Stimulated activated naive CD8-positive, alpha-beta T cell treated with anti-CD3 and anti-CD28 coated beads, Interleukin-15, Interleukin-2, amounts not matched to agents 100 ng/mL and 50 ng/mL, for 24 hours (primary cell): ENCODE measurements around the gene PBOV1.

Experiments used
- H3K27ac Mint-ChIP-seq: one replicate; pipeline ENCODE4 v1.8.0; 2021; ENCODE audit warnings: mild to moderate bottlenecking, mixed read lengths
- H3K27me3 Mint-ChIP-seq: one replicate; pipeline ENCODE4 v1.8.0; 2021; ENCODE audit warnings: mixed read lengths
- H3K36me3 Mint-ChIP-seq: one replicate; pipeline ENCODE4 v1.8.0; 2021; ENCODE audit warnings: low read depth, mixed read lengths
- H3K4me1 Mint-ChIP-seq: one replicate; pipeline ENCODE4 v1.8.0; 2021; ENCODE audit warnings: low read depth, mixed read lengths
- H3K4me3 Mint-ChIP-seq: one replicate; pipeline ENCODE4 v1.8.0; 2021; ENCODE audit warnings: mild to moderate bottlenecking, mixed read lengths
- H3K9me3 Mint-ChIP-seq: one replicate; pipeline ENCODE4 v1.8.0; 2021; ENCODE audit warnings: mixed read lengths

The PBOV1 gene

GRCh38 chr6:138204303-138204702, 14.0 kb downstream of the PBOV1 start:
- Mint-ChIP-seq H3K27ac (no peak overlapping the region), H3K9me3 (no peaks in the 10 kb centered on the region), H3K4me1 (no peaks in the 10 kb centered on the region), H3K36me3 (no peaks in the 10 kb centered on the region), H3K27me3 (peaks cover 21% of the 10 kb centered on the region), H3K4me3 (no peak overlapping the region)

GRCh38 chr6:138203315-138203714, 15.0 kb downstream of the PBOV1 start:
- H3K4me1 Mint-ChIP-seq: no peaks in the 10 kb centered on the region
- no peak overlapping the region for H3K4me3 Mint-ChIP-seq
- no peaks in the 10 kb centered on the region for H3K9me3 Mint-ChIP-seq
- no peaks in the 10 kb centered on the region for H3K36me3 Mint-ChIP-seq
- H3K27ac Mint-ChIP-seq: no peak overlapping the region
- peaks cover 17% of the 10 kb centered on the region for H3K27me3 Mint-ChIP-seq

- H3K4me3 Mint-ChIP-seq: no peak overlapping the region
- H3K36me3 Mint-ChIP-seq: no peaks in the 10 kb centered on the region
- peaks cover 7% of the 10 kb centered on the region for H3K27me3 Mint-ChIP-seq
These were observed 16.5 kb downstream of the PBOV1 start for GRCh38 chr6:138201836-138202235.

GRCh38 chr6:138198430-138199091, 19.7 kb downstream of the PBOV1 start:
- Mint-ChIP-seq H3K4me1 (no peaks in the 10 kb centered on the region), H3K27ac (no peak overlapping the region), H3K9me3 (no peaks in the 10 kb centered on the region), H3K4me3 (no peak overlapping the region), H3K27me3 (peaks cover 6% of the 10 kb centered on the region), H3K36me3 (no peaks in the 10 kb centered on the region)

More at GRCh38 chr6:138201836-138202235, 16.5 kb downstream of the PBOV1 start:
- Mint-ChIP-seq H3K27ac (no peak overlapping the region), H3K4me1 (no peaks in the 10 kb centered on the region), H3K9me3 (no peaks in the 10 kb centered on the region)

- Mint-ChIP-seq H3K27ac (no peak overlapping the region), H3K4me3 (no peak overlapping the region), H3K9me3 (no peaks in the 10 kb centered on the region), H3K4me1 (no peaks in the 10 kb centered on the region), H3K36me3 (no peaks in the 10 kb centered on the region), H3K27me3 (peaks cover 3% of the 10 kb centered on the region)
These were observed 20.7 kb downstream of the PBOV1 start for GRCh38 chr6:138197570-138197969.

GRCh38 chr6:138196122-138196738, 22.1 kb downstream of the PBOV1 start:
- Mint-ChIP-seq H3K9me3 (no peaks in the 10 kb centered on the region), H3K27ac (no peak overlapping the region), H3K27me3 (peaks cover 3% of the 10 kb centered on the region), H3K36me3 (no peaks in the 10 kb centered on the region), H3K4me3 (no peak overlapping the region), H3K4me1 (no peaks in the 10 kb centered on the region)

GRCh38 chr6:138194287-138194686, 24.0 kb downstream of the PBOV1 start:
- Mint-ChIP-seq H3K27ac (no peak overlapping the region), H3K4me3 (no peak overlapping the region), H3K27me3 (peaks cover 10% of the 10 kb centered on the region), H3K4me1 (no peaks in the 10 kb centered on the region), H3K36me3 (no peaks in the 10 kb centered on the region), H3K9me3 (no peaks in the 10 kb centered on the region)

GRCh38 chr6:138188278-138188941, 29.9 kb downstream of the PBOV1 start:
- no peak overlapping the region for H3K27ac Mint-ChIP-seq
- H3K9me3 Mint-ChIP-seq: no peaks in the 10 kb centered on the region
- no peaks in the 10 kb centered on the region for H3K4me1 Mint-ChIP-seq
- peaks cover 24% of the 10 kb centered on the region for H3K27me3 Mint-ChIP-seq
- H3K36me3 Mint-ChIP-seq: no peaks in the 10 kb centered on the region
- no peak overlapping the region for H3K4me3 Mint-ChIP-seq

GRCh38 chr6:138187156-138187555, 31.1 kb downstream of the PBOV1 start:
- no peaks in the 10 kb centered on the region for H3K4me1 Mint-ChIP-seq
- no peaks in the 10 kb centered on the region for H3K9me3 Mint-ChIP-seq
- H3K27me3 Mint-ChIP-seq: peaks cover 27% of the 10 kb centered on the region
- no peak overlapping the region for H3K4me3 Mint-ChIP-seq
- H3K36me3 Mint-ChIP-seq: no peaks in the 10 kb centered on the region
- H3K27ac Mint-ChIP-seq: no peak overlapping the region

GRCh38 chr6:138184230-138184629, 34.1 kb downstream of the PBOV1 start:
- H3K36me3 Mint-ChIP-seq: no peaks in the 10 kb centered on the region
- no peak overlapping the region for H3K27ac Mint-ChIP-seq
- H3K4me1 Mint-ChIP-seq: no peaks in the 10 kb centered on the region
- peaks cover 4% of the 10 kb centered on the region for H3K9me3 Mint-ChIP-seq
- H3K27me3 Mint-ChIP-seq: peaks cover 30% of the 10 kb centered on the region
- no peak overlapping the region for H3K4me3 Mint-ChIP-seq

- Mint-ChIP-seq H3K27ac (no peak overlapping the region), H3K9me3 (peaks cover 4% of the 10 kb centered on the region), H3K4me3 (no peak overlapping the region), H3K27me3 (peaks cover 25% of the 10 kb centered on the region), H3K36me3 (no peaks in the 10 kb centered on the region), H3K4me1 (no peaks in the 10 kb centered on the region)
These were observed 34.5 kb downstream of the PBOV1 start for GRCh38 chr6:138183790-138184134.

- no peak overlapping the region for H3K27ac Mint-ChIP-seq
- H3K36me3 Mint-ChIP-seq: no peaks in the 10 kb centered on the region
- no peak overlapping the region for H3K4me3 Mint-ChIP-seq
- H3K27me3 Mint-ChIP-seq: peaks cover 21% of the 10 kb centered on the region
- no peaks in the 10 kb centered on the region for H3K4me1 Mint-ChIP-seq
- H3K9me3 Mint-ChIP-seq: peaks cover 8% of the 10 kb centered on the region
These were observed 35.1 kb downstream of the PBOV1 start for GRCh38 chr6:138182939-138183789.

GRCh38 chr6:138176652-138177232, 41.5 kb downstream of the PBOV1 start:
- peaks cover 23% of the 10 kb centered on the region for H3K27me3 Mint-ChIP-seq
- H3K4me1 Mint-ChIP-seq: no peaks in the 10 kb centered on the region
- no peaks in the 10 kb centered on the region for H3K36me3 Mint-ChIP-seq
- peaks cover 19% of the 10 kb centered on the region for H3K9me3 Mint-ChIP-seq
- H3K4me3 Mint-ChIP-seq: no peak overlapping the region
- H3K27ac Mint-ChIP-seq: no peak overlapping the region

GRCh38 chr6:138175596-138175995, 42.7 kb downstream of the PBOV1 start:
- Mint-ChIP-seq H3K4me3 (no peak overlapping the region), H3K27ac (no peak overlapping the region), H3K27me3 (peaks cover 23% of the 10 kb centered on the region), H3K36me3 (no peaks in the 10 kb centered on the region), H3K9me3 (peaks cover 19% of the 10 kb centered on the region), H3K4me1 (no peaks in the 10 kb centered on the region)
